GM23338 (cell line): ENCODE data around the gene DGAT2. TPM values are rescaled to one million over a fixed set of nuclear protein-coding genes. Genes with fewer than 3 reads are reported as not detected.

Source experiments
- ATAC-seq: fragments of 200-7000 bp; cut with Tn5 transposase; 3 replicates; pipeline ENCODE4 v1.9.1; 2020
- DNase-seq: peaks from one replicate; pipeline ENCODE4 v3.0.0-alpha.2; 2015; ENCODE audit warnings: low spot score
- H2AFZ ChIP-seq: fragments of 200-600 bp; sonication (generic); 2 replicates; pipeline ENCODE4 v1.8.0; 2016; ENCODE audit warnings: antibody characterized with exemption, mild to moderate bottlenecking, moderate library complexity
- H3F3A ChIP-seq: fragments of 200-600 bp; sonication (generic); replicated peaks from 2 replicates; pipeline ENCODE4 v1.8.0; 2017; ENCODE audit warnings: antibody characterized with exemption, mixed run types, low read depth
- H3K27ac ChIP-seq: fragments of 200-600 bp; sonication (generic); 2 replicates; pipeline ENCODE4 v1.6.1; 2016; ENCODE audit warnings: low read depth
- H3K27me3 ChIP-seq: fragments of 200-600 bp; sonication (generic); 2 replicates; pipeline ENCODE4 v1.8.0; 2016; ENCODE audit warnings: mild to moderate bottlenecking, mixed run types, moderate library complexity; ENCODE audit not compliant: insufficient read depth
- H3K36me3 ChIP-seq: fragments of 200-600 bp; sonication (generic); 2 replicates; pipeline ENCODE4 v1.8.0; 2016; ENCODE audit warnings: mild to moderate bottlenecking; ENCODE audit not compliant: insufficient read depth
- H3K4me1 ChIP-seq: fragments of 200-600 bp; sonication (generic); 2 replicates; pipeline ENCODE4 v1.8.0; 2016; ENCODE audit warnings: mild to moderate bottlenecking, moderate library complexity; ENCODE audit not compliant: insufficient read depth
- H3K4me2 ChIP-seq: fragments of 200-600 bp; sonication (generic); 2 replicates; pipeline ENCODE4 v1.7.1; 2017; ENCODE audit warnings: mixed run types
- H3K4me3 ChIP-seq: fragments of 200-600 bp; sonication (generic); 2 replicates; pipeline ENCODE4 v1.6.1; 2016; ENCODE audit warnings: mixed run types
- H3K79me2 ChIP-seq: fragments of 200-600 bp; sonication (generic); replicated peaks from 2 replicates; pipeline ENCODE4 v1.8.0; 2017; ENCODE audit warnings: mild to moderate bottlenecking; ENCODE audit not compliant: insufficient read depth
- H3K9me2 ChIP-seq: fragments of 200-600 bp; sonication (generic); 2 replicates; pipeline ENCODE4 v1.8.0; 2017; ENCODE audit not compliant: insufficient read depth
- H4K20me1 ChIP-seq: fragments of 200-600 bp; sonication (generic); replicated peaks from 2 replicates; pipeline ENCODE4 v1.8.0; 2017; ENCODE audit warnings: mild to moderate bottlenecking; ENCODE audit not compliant: insufficient read depth
- H3K27ac Mint-ChIP-seq: 2 replicates; pipeline ENCODE4 v1.8.0; 2020; ENCODE audit warnings: inconsistent platforms, mild to moderate bottlenecking, moderate library complexity, mixed read lengths
- H3K27me3 Mint-ChIP-seq: 3 replicates; pipeline ENCODE4 v1.8.0; 2022; ENCODE audit warnings: low read depth, mild to moderate bottlenecking, moderate library complexity, mixed read lengths, inconsistent platforms; ENCODE audit not compliant: insufficient read depth, poor library complexity
- H3K36me3 Mint-ChIP-seq: 3 replicates; pipeline ENCODE4 v1.8.0; 2021; ENCODE audit warnings: low read depth, mild to moderate bottlenecking, inconsistent platforms, moderate library complexity, mixed read lengths
- H3K4me1 Mint-ChIP-seq: 3 replicates; pipeline ENCODE4 v1.8.0; 2020; ENCODE audit warnings: mild to moderate bottlenecking, inconsistent platforms, mixed read lengths
- H3K4me3 Mint-ChIP-seq: 3 replicates; pipeline ENCODE4 v1.8.0; 2021; ENCODE audit warnings: moderate library complexity, mild to moderate bottlenecking, inconsistent platforms, mixed read lengths
- H3K9me3 Mint-ChIP-seq: 3 replicates; pipeline ENCODE4 v1.8.0; 2020; ENCODE audit warnings: moderate library complexity, mild to moderate bottlenecking, inconsistent platforms, mixed read lengths
- CREB1 ChIP-seq: fragments of 250-450 bp; sonication (Bioruptor Pico); IDR thresholded peaks from 2 replicates; pipeline ENCODE4 v1.5.0; 2020; ENCODE audit warnings: low read depth, mild to moderate bottlenecking, moderate library complexity
- EZH2phosphoT487 ChIP-seq: fragments of 200-600 bp; sonication (generic); IDR thresholded peaks from one replicate; pipeline ENCODE4 v1.8.1; 2018; ENCODE audit warnings: antibody characterized with exemption; ENCODE audit not compliant: unreplicated experiment
- JUNB ChIP-seq: IDR thresholded peaks from one replicate; pipeline ENCODE4 v1.6.1; 2016; ENCODE audit warnings: antibody characterized with exemption; ENCODE audit not compliant: unreplicated experiment
- REST ChIP-seq: IDR thresholded peaks from one replicate; pipeline ENCODE4 v1.6.1; 2018; ENCODE audit warnings: antibody characterized with exemption; ENCODE audit not compliant: unreplicated experiment
- ZNF331 ChIP-seq: fragments of 250-450 bp; sonication (Bioruptor Pico); IDR thresholded peaks from 2 replicates; pipeline ENCODE4 v1.5.0; 2020; ENCODE audit warnings: low read depth, mild to moderate bottlenecking, moderate library complexity
- polyA plus RNA-seq: library from polyadenylated mRNA; unstranded; fragments of >200 nt; fragmentation: Nextera tagmentation; extraction: Ambion mirVana; gene quantifications from 2 replicates; pipeline ENCODE4 v1.2.1, GENCODE V29; 2016
- total RNA-seq: library from RNA; depleted of rRNA; stranded (reverse); fragments of >200 nt; shearing (Covaris generic); gene quantifications from 2 replicates; pipeline ENCODE4 v1.2.3, GENCODE V29; 2014
- TF ChIP-seq, protein P1 (sequence below): fragments of 250-450 bp; sonication (Bioruptor Pico); IDR thresholded peaks from 2 replicates; pipeline ENCODE4 v1.5.0; 2020; ENCODE audit warnings: mild to moderate bottlenecking, moderate library complexity

DGAT2 gene
- total and polyA plus RNA-seq, 2 experiments from 2014 or later, result 1.9 to 2.6 TPM

DNA sequence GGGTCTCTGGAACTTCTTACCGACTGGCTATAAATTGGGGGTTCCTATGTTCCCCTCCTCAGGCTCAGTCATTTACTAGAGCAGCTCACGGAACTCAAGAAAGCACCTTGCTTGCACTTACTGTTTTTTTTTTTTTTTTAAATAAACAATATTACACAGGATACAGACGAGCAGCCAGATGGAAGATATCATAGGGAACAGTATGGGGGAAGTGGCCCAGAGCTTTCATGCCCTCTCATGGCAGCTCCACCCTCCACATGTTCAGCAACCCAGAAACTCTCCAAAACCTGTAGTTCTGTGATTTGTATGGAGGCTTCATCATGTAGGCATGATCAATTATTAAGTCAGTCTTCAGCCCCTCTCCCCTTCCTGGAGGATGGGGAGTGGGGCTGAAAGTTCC, 54.0 kb downstream of the DGAT2 start:
- peaks cover 4% of the 10 kb centered on the region for H3K27me3 Mint-ChIP-seq
- no peaks in the 10 kb centered on the region for H3K27me3 ChIP-seq
- no peaks in the 10 kb centered on the region for H3K9me2 ChIP-seq
- H3K4me1 ChIP-seq, result no peaks in the 10 kb centered on the region
- H4K20me1 ChIP-seq, result peaks cover under 1% of the 10 kb centered on the region; the same call in 1 of the 2 replicates
- no peak overlapping the region for H2AFZ ChIP-seq
- peaks cover 77% of the 10 kb centered on the region for H3K79me2 ChIP-seq
- H3K36me3 Mint-ChIP-seq, result 0 out of 3 replicates have a peak, but pooled peaks cover 3% of the 10 kb centered on the region
- no peak overlapping the region for H3K27ac Mint-ChIP-seq
- DNase-seq, result no peak
- H3K4me1 Mint-ChIP-seq, result peaks cover 3% of the 10 kb centered on the region; the same call in 1 of the 3 replicates
- no peak overlapping the region for H3K4me2 ChIP-seq
- H3K4me3 Mint-ChIP-seq, result no peak overlapping the region
- H3K27ac ChIP-seq, result no peak overlapping the region
- H3K9me3 Mint-ChIP-seq, result no peaks in the 10 kb centered on the region
- no peaks in the 10 kb centered on the region for H3F3A ChIP-seq
- no peaks in the 10 kb centered on the region for H3K36me3 ChIP-seq
- H3K4me3 ChIP-seq, result no peak overlapping the region
- no peak for ATAC-seq
- no peak for TF ChIP-seq EZH2phosphoT487
- TF ChIP-seq REST, result no peak
- TF ChIP-seq, protein P1, sequence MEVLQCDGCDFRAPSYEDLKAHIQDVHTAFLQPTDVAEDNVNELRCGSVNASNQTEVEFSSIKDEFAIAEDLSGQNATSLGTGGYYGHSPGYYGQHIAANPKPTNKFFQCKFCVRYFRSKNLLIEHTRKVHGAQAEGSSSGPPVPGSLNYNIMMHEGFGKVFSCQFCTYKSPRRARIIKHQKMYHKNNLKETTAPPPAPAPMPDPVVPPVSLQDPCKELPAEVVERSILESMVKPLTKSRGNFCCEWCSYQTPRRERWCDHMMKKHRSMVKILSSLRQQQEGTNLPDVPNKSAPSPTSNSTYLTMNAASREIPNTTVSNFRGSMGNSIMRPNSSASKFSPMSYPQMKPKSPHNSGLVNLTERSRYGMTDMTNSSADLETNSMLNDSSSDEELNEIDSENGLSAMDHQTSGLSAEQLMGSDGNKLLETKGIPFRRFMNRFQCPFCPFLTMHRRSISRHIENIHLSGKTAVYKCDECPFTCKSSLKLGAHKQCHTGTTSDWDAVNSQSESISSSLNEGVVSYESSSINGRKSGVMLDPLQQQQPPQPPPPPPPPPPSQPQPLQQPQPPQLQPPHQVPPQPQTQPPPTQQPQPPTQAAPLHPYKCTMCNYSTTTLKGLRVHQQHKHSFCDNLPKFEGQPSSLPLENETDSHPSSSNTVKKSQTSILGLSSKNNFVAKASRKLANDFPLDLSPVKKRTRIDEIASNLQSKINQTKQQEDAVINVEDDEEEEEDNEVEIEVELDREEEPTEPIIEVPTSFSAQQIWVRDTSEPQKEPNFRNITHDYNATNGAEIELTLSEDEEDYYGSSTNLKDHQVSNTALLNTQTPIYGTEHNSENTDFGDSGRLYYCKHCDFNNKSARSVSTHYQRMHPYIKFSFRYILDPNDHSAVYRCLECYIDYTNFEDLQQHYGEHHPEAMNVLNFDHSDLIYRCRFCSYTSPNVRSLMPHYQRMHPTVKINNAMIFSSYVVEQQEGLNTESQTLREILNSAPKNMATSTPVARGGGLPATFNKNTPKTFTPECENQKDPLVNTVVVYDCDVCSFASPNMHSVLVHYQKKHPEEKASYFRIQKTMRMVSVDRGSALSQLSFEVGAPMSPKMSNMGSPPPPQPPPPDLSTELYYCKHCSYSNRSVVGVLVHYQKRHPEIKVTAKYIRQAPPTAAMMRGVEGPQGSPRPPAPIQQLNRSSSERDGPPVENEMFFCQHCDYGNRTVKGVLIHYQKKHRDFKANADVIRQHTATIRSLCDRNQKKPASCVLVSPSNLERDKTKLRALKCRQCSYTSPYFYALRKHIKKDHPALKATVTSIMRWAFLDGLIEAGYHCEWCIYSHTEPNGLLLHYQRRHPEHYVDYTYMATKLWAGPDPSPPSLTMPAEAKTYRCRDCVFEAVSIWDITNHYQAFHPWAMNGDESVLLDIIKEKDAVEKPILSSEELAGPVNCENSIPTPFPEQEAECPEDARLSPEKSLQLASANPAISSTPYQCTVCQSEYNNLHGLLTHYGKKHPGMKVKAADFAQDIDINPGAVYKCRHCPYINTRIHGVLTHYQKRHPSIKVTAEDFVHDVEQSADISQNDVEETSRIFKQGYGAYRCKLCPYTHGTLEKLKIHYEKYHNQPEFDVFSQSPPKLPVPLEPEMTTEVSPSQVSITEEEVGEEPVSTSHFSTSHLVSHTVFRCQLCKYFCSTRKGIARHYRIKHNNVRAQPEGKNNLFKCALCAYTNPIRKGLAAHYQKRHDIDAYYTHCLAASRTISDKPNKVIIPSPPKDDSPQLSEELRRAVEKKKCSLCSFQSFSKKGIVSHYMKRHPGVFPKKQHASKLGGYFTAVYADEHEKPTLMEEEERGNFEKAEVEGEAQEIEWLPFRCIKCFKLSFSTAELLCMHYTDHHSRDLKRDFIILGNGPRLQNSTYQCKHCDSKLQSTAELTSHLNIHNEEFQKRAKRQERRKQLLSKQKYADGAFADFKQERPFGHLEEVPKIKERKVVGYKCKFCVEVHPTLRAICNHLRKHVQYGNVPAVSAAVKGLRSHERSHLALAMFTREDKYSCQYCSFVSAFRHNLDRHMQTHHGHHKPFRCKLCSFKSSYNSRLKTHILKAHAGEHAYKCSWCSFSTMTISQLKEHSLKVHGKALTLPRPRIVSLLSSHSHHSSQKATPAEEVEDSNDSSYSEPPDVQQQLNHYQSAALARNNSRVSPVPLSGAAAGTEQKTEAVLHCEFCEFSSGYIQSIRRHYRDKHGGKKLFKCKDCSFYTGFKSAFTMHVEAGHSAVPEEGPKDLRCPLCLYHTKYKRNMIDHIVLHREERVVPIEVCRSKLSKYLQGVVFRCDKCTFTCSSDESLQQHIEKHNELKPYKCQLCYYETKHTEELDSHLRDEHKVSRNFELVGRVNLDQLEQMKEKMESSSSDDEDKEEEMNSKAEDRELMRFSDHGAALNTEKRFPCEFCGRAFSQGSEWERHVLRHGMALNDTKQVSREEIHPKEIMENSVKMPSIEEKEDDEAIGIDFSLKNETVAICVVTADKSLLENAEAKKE (CRISPR knock-in tag), result no peak
- no peak for TF ChIP-seq ZNF331 (CRISPR knock-in tag)
- no peak for TF ChIP-seq JUNB
- no peak for TF ChIP-seq CREB1
